Measurements from ENCODE around the gene RBM34. TPM values are rescaled to one million over a fixed set of nuclear protein-coding genes. Genes with fewer than 3 reads are reported as not detected.

RBM34 gene
- total and polyA plus RNA-seq, 2 donors from 2014 or later = 65.8 to 68.9 TPM

- Histone ChIP-seq H3K27me3 (ENCODE audit: control insufficient read depth, insufficient read depth, low read length) (no peaks in the 10 kb centered on the region), H3K27ac (ENCODE audit: low read depth in 2 of 2, low read length in 2 of 2) (no peak overlapping the region), H3K36me3 (ENCODE audit: control insufficient read depth in 2 of 3, insufficient read depth in 3 of 3, low read length in 3 of 3) (peaks cover 4 to 16% (median 15%) of the 10 kb centered on the region in 3 donors), H3K9ac (ENCODE audit: low read length in 3 of 3) (no peak overlapping the region), H3K4me1 (ENCODE audit: control insufficient read depth in 2 of 3, insufficient read depth in 2 of 3, low read depth in 1 of 3, low read length in 3 of 3) (no peaks in the 10 kb centered on the region), H3K4me3 (ENCODE audit: low read length in 3 of 3) (no peak overlapping the region), H3K9me3 (ENCODE audit: control insufficient read depth in 2 of 3, insufficient read depth in 1 of 3, low read length in 3 of 3) (no peaks in the 10 kb centered on the region)
- DNase-seq = no peak
- no peak for TF ChIP-seq CTCF (IDR thresholded peaks at IDR 0.05; ENCODE audit: borderline replicate concordance, extremely low read depth, insufficient read depth)
- no peak for FAIRE-seq
- intact Hi-C loops (cut with DNase I) = no loop called here
Observed at GRCh38 chr1:235181561-235182245, 20.7 kb upstream of the RBM34 start.

DNA sequence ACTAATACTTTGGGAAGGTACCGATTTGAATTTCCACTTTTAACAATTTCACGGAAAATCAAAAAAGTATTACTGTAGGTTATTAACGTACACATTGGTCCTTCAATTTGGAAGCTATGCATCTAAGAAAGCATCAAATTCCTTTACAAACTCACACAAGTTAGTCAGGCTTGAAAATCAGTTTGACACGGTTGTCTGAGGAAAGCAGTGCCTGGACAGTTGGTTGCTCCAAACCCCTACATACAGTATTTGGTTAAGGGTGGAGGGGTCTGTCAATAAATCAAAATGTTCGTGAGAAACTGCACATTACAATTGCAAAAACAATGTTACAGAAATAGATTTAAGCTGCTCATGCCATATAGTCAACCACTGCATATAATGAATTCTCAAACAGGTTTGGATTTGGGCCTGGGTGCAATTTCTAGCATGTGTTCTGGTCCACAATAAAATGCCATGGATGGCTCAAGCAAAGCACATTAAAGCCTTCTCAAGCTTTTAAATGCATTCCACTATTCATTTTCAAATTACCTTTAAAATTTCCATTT, 19.9 kb upstream of the RBM34 start:
- FAIRE-seq = no peak
- peaks cover 4 to 16% (median 15%) of the 10 kb centered on the region in 3 donors for H3K36me3 ChIP-seq (ENCODE audit: control insufficient read depth in 2 of 3, insufficient read depth in 3 of 3, low read length in 3 of 3)

GRCh38 chr1:235176486-235176885, 15.4 kb upstream of the RBM34 start:
- no peak overlapping the region for H3K9ac ChIP-seq (ENCODE audit: low read length in 3 of 3)
- no peaks in the 10 kb centered on the region for H3K27me3 ChIP-seq (ENCODE audit: control insufficient read depth, insufficient read depth, low read length)
- H3K27ac ChIP-seq (ENCODE audit: low read depth in 2 of 2, low read length in 2 of 2) = no peak overlapping the region
- no peak for DNase-seq
- H3K4me3 ChIP-seq (ENCODE audit: low read length in 3 of 3) = no peak overlapping the region
- no peak for TF ChIP-seq CTCF (IDR thresholded peaks at IDR 0.05; ENCODE audit: borderline replicate concordance, extremely low read depth, insufficient read depth)
- intact Hi-C loops (cut with DNase I) = no loop called here
- H3K36me3 ChIP-seq (ENCODE audit: control insufficient read depth in 2 of 3, insufficient read depth in 3 of 3, low read length in 3 of 3) = peaks cover 2 to 21% (median 4%) of the 10 kb centered on the region in 3 donors
- no peaks in the 10 kb centered on the region for H3K4me1 ChIP-seq (ENCODE audit: control insufficient read depth in 2 of 3, insufficient read depth in 2 of 3, low read depth in 1 of 3, low read length in 3 of 3)
- H3K9me3 ChIP-seq (ENCODE audit: control insufficient read depth in 2 of 3, insufficient read depth in 1 of 3, low read length in 3 of 3) = no peaks in the 10 kb centered on the region
- FAIRE-seq = no peak

More for the DNA sequence above, 19.9 kb upstream of the RBM34 start:
- TF ChIP-seq CTCF (IDR thresholded peaks at IDR 0.05; ENCODE audit: borderline replicate concordance, extremely low read depth, insufficient read depth) = no peak
- intact Hi-C loops (cut with DNase I) = no loop called here
- DNase-seq = no peak
- no peak overlapping the region for H3K9ac ChIP-seq (ENCODE audit: low read length in 3 of 3)
- no peaks in the 10 kb centered on the region for H3K4me1 ChIP-seq (ENCODE audit: control insufficient read depth in 2 of 3, insufficient read depth in 2 of 3, low read depth in 1 of 3, low read length in 3 of 3)
- no peaks in the 10 kb centered on the region for H3K9me3 ChIP-seq (ENCODE audit: control insufficient read depth in 2 of 3, insufficient read depth in 1 of 3, low read length in 3 of 3)
- H3K4me3 ChIP-seq (ENCODE audit: low read length in 3 of 3) = no peak overlapping the region
- no peaks in the 10 kb centered on the region for H3K27me3 ChIP-seq (ENCODE audit: control insufficient read depth, insufficient read depth, low read length)
- no peak overlapping the region for H3K27ac ChIP-seq (ENCODE audit: low read depth in 2 of 2, low read length in 2 of 2)
